Caco-2 (cell line): ENCODE data around the gene S100PBP. TPM values are rescaled to one million over a fixed set of nuclear protein-coding genes. Genes with fewer than 3 reads are reported as not detected.

ENCODE experiments used
- Bru-seq: library from RNA; stranded (reverse); fragments of 400-500 nt; gene quantifications from one replicate; lab custom pipeline; 2021; lab: Mats Ljungman, UMichigan
- BruChase-seq, 2 experiments: library from RNA; stranded (reverse); fragments of 400-500 nt; gene quantifications; one replicate each; lab custom pipeline; 2021; lab: Mats Ljungman, UMichigan
- BruUV-seq: library from RNA; stranded (reverse); fragments of 400-500 nt; replicated peaks from 2 replicates; lab custom pipeline; 2021; lab: Mats Ljungman, UMichigan
- CTCF ChIA-PET: fragments of 300-600 bp; sonication (Branson Sonifier 250); formaldehyde crosslinking; loops from one replicate; lab custom pipeline; 2022; ENCODE audit warnings: antibody characterized with exemption; lab: Charles Lee
- POLR2A ChIA-PET: fragments of 300-600 bp; sonication (Branson Sonifier 250); formaldehyde crosslinking; loops from one replicate; lab custom pipeline; 2022; ENCODE audit warnings: antibody characterized with exemption; lab: Charles Lee
- DNase-seq, 2 experiments: peaks; one replicate each; pipeline versions ENCODE4 v3.0.0 to v3.0.0-alpha.2; 2020 to 2022
- H3K27me3 ChIP-seq: replicated peaks from 2 replicates; pipeline ENCODE4 v1.6.0; 2011; ENCODE audit warnings: low read length; ENCODE audit not compliant: control insufficient read depth, insufficient read depth
- H3K36me3 ChIP-seq: 2 replicates; pipeline ENCODE4 v1.5.1; 2011; ENCODE audit warnings: low read length; ENCODE audit not compliant: control insufficient read depth, insufficient read depth
- H3K4me1 ChIP-seq: fragments of 250-450 bp; sonication (Bioruptor Pico); 2 replicates; pipeline ENCODE4 v1.5.1; 2020; ENCODE audit warnings: mild to moderate bottlenecking
- H3K4me3 ChIP-seq: 2 replicates; pipeline ENCODE4 v1.5.1; 2011; ENCODE audit warnings: low read depth, mild to moderate bottlenecking, control low read depth, low read length
- H3K9me3 ChIP-seq: fragments of 250-450 bp; sonication (Bioruptor Pico); 2 replicates; pipeline ENCODE4 v1.5.1; 2020; ENCODE audit warnings: mild to moderate bottlenecking, moderate library complexity
- H3K27ac Mint-ChIP-seq: one replicate; pipeline ENCODE4 v1.8.0; 2022; ENCODE audit warnings: mixed read lengths; ENCODE audit not compliant: unreplicated experiment
- H3K27me3 Mint-ChIP-seq: one replicate; pipeline ENCODE4 v1.8.0; 2022; ENCODE audit warnings: mixed read lengths; ENCODE audit not compliant: insufficient read depth, unreplicated experiment
- H3K36me3 Mint-ChIP-seq: one replicate; pipeline ENCODE4 v1.8.0; 2022; ENCODE audit warnings: mild to moderate bottlenecking, mixed read lengths; ENCODE audit not compliant: insufficient read depth, unreplicated experiment
- H3K4me1 Mint-ChIP-seq: one replicate; pipeline ENCODE4 v1.8.0; 2022; ENCODE audit warnings: low read depth, mixed read lengths; ENCODE audit not compliant: unreplicated experiment
- H3K4me3 Mint-ChIP-seq: one replicate; pipeline ENCODE4 v1.8.0; 2022; ENCODE audit warnings: mild to moderate bottlenecking, moderate library complexity, mixed read lengths; ENCODE audit not compliant: unreplicated experiment
- H3K9me3 Mint-ChIP-seq: one replicate; pipeline ENCODE4 v1.8.0; 2022; ENCODE audit warnings: mixed read lengths; ENCODE audit not compliant: unreplicated experiment
- intact Hi-C: fragments of 100-400 bp; cut with micrococcal nuclease; formaldehyde crosslinking; loops from one replicate; pipeline ENCODE4 v1.10.0; 2022; ENCODE audit not compliant: unreplicated experiment
- long read RNA-seq: library from polyadenylated mRNA; stranded (forward); transcript quantifications from one replicate; pipeline ENCODE4 v2.0.0, GENCODE V29; 2022
- total RNA-seq: library from RNA; stranded (reverse); gene quantifications from 2 replicates; pipeline ENCODE4 v1.2.3, GENCODE V29; 2022
- TF ChIP-seq, protein P1 (sequence below), 2 experiments: fragments of 200-600 bp in 1 of 2; IDR thresholded peaks; 1 replicate in 1 of 2; 2 replicates in 1 of 2; pipeline versions ENCODE4 v1.5.1 to v1.8.0; 2011 to 2022; ENCODE audit warnings: antibody characterized with exemption in 1 of 2, control low read depth in 1 of 2, inconsistent platforms in 1 of 2, low read depth in 1 of 2, low read length in 1 of 2, mild to moderate bottlenecking in 1 of 2, moderate library complexity in 1 of 2; ENCODE audit not compliant: insufficient read depth in 1 of 2, severe bottlenecking in 1 of 2, unreplicated experiment in 1 of 2

The S100PBP gene
- total RNA-seq (23.8 and 32.8 TPM in 2 replicates), Bru-seq, nascent RNA (percentile 73 among the genes with signal in this experiment), BruChase-seq, experiment 1, labeled RNA remaining after a 2-hour chase (percentile 78 among the genes with signal in this experiment), BruChase-seq, experiment 2, labeled RNA remaining after a 6-hour chase (percentile 71 among the genes with signal in this experiment)
- long read RNA-seq, full-length matches to known transcripts = 2 of 21 reads
- long read RNA-seq, partial matches to known transcripts = 0 of 21 reads
- long read RNA-seq, other reads (novel, unspliced or antisense) = 19 of 21 reads

DNA sequence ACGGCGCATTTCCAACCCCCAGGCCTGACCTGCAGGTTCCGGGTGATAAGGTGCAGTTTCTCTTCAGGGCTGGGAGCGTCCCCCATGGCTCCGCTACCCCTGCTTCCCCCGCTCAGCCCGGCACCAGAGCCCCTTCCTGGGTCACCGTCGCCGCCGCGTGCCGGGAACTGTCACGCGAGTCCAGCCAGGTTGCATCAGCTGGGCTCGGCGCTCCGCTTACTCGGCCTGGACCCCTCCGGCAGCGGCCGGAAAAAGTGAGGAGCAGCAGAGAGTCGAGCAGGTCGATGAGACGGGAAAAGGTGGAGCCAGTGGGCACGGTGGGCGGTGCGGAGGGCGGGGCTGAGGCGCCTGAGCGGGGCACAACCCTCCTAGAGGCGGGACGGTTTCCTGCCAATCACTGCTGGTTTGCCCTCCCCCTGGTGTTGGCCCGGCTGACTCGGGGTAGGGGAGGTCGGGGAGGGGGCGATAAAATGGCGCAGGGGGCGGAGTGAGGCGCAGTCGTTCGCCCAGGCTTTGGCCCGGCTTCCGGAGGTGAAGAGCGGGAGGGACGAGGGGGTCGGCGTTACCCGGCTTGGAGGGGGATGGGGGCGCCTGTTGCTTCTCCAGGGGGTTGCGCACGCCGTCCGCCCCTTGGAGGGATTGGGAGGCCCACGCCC is at the start of gene S100PBP, which contains the start of gene YARS1:
TSS of gene S100PBP (plus strand) at position 495 of the 656 bp plus-strand sequence. CDS start 8,447 bp downstream, outside the sequence.
TSS of gene YARS1 (minus strand) at position 200 of the 656 bp plus-strand sequence. CDS start at position 86, 114 bp downstream.
- Histone ChIP-seq H3K4me3 (peak within 1 kb of the TSS; percentile 89), H3K9me3 (no peaks in the 10 kb centered on the region), H3K4me1 (peaks cover 13% of the 10 kb centered on the region), H3K36me3 (no peaks in the 10 kb centered on the region), H3K27me3 (no peaks in the 10 kb centered on the region)
- no peaks in the 10 kb centered on the region for H3K9me3 Mint-ChIP-seq
- POLR2A ChIA-PET = no interaction called here
- TF ChIP-seq, protein P1, sequence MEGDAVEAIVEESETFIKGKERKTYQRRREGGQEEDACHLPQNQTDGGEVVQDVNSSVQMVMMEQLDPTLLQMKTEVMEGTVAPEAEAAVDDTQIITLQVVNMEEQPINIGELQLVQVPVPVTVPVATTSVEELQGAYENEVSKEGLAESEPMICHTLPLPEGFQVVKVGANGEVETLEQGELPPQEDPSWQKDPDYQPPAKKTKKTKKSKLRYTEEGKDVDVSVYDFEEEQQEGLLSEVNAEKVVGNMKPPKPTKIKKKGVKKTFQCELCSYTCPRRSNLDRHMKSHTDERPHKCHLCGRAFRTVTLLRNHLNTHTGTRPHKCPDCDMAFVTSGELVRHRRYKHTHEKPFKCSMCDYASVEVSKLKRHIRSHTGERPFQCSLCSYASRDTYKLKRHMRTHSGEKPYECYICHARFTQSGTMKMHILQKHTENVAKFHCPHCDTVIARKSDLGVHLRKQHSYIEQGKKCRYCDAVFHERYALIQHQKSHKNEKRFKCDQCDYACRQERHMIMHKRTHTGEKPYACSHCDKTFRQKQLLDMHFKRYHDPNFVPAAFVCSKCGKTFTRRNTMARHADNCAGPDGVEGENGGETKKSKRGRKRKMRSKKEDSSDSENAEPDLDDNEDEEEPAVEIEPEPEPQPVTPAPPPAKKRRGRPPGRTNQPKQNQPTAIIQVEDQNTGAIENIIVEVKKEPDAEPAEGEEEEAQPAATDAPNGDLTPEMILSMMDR (IDR thresholded peaks at IDR 0.05; ENCODE audit: insufficient read depth in 1 of 2, low read depth in 1 of 2, low read length in 1 of 2, severe bottlenecking in 1 of 2, unreplicated experiment in 1 of 2) = no peak
- intact Hi-C loops = no loop called here
- H3K36me3 Mint-ChIP-seq = peaks cover 52% of the 10 kb centered on the region
- DNase-seq = peak; percentile 98 to 99
- peaks cover 23% of the 10 kb centered on the region for H3K4me1 Mint-ChIP-seq
- H3K4me3 Mint-ChIP-seq = peak within 1 kb of the TSS; percentile 95
- BruUV-seq = no TSS peak
- H3K27ac Mint-ChIP-seq = peak within 1 kb of the TSS; percentile 93
- no peaks in the 10 kb centered on the region for H3K27me3 Mint-ChIP-seq
- CTCF ChIA-PET = no interaction called here

DNA sequence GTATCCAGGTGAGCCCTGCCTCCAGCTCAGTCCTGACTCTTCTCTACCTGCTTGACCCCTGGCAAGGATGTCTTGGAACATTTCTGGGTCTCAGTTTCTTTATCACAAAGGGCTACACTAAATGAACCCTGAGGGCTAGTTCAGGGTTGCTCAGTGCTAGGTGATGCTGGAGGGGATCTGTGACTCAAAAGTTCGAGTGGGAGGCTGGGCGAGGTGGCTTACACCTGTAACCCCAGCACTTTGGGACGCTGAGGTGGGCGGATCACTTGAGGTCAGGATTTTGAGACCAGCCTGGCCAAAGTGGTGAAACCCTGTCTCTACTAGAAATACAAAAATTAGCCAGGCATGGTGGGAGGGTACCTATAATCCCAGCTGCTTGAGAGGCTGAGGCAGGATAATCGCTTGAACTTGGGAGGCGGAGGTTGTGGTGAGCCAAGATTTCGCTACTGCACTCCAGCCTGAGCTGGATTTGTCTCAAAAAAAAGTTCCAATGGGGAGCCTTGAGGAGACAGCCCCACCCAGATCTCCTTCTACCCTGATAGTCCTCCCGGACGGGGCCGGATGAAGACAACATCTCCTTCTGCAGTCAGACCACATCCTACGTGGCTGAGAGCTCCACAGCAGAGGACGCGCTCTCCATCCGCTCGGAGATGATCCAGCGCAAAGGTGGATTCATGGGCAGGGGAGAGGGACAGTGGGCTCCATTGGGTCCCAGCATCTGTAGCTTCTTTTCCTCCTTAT is 49.2 kb upstream of the S100PBP start:
- Mint-ChIP-seq H3K27me3 (no peaks in the 10 kb centered on the region), H3K36me3 (peaks cover 41% of the 10 kb centered on the region), H3K4me1 (peaks cover 15% of the 10 kb centered on the region), H3K9me3 (no peaks in the 10 kb centered on the region), H3K27ac (no peak overlapping the region), H3K4me3 (no peak overlapping the region)
- ChIA-PET POLR2A (no interaction called here), CTCF (no interaction called here)
- Histone ChIP-seq H3K27me3 (no peaks in the 10 kb centered on the region), H3K9me3 (no peaks in the 10 kb centered on the region), H3K36me3 (no peaks in the 10 kb centered on the region), H3K4me3 (no peak overlapping the region), H3K4me1 (peaks cover 6% of the 10 kb centered on the region; the same call in 1 of the 2 replicates)
- TF ChIP-seq, protein P1 (IDR thresholded peaks at IDR 0.05; ENCODE audit: insufficient read depth in 1 of 2, low read depth in 1 of 2, low read length in 1 of 2, severe bottlenecking in 1 of 2, unreplicated experiment in 1 of 2) = no peak
- DNase-seq = no peak
- intact Hi-C loops = no loop called here
- no TSS peak for BruUV-seq
